HG03469 (cell line): ENCODE results near the gene CCDC51.
A peak's percentile ranks its signal among the peaks of the same experiment; 100 is the strongest.
"Not testable (repeated sequence)": the region's sequence is repeated elsewhere in the genome, so short reads cannot be mapped to it uniquely, and the experiment has no call there.

Experiments
- ATAC-seq: cut with Tn5 transposase; IDR thresholded peaks from one replicate; pipeline ENCODE4 v1.9.1; 2021; ENCODE audit warnings: mild to moderate bottlenecking, moderate library complexity, moderate number of reproducible peaks; ENCODE audit not compliant: unreplicated experiment

CCDC51 gene

DNA sequence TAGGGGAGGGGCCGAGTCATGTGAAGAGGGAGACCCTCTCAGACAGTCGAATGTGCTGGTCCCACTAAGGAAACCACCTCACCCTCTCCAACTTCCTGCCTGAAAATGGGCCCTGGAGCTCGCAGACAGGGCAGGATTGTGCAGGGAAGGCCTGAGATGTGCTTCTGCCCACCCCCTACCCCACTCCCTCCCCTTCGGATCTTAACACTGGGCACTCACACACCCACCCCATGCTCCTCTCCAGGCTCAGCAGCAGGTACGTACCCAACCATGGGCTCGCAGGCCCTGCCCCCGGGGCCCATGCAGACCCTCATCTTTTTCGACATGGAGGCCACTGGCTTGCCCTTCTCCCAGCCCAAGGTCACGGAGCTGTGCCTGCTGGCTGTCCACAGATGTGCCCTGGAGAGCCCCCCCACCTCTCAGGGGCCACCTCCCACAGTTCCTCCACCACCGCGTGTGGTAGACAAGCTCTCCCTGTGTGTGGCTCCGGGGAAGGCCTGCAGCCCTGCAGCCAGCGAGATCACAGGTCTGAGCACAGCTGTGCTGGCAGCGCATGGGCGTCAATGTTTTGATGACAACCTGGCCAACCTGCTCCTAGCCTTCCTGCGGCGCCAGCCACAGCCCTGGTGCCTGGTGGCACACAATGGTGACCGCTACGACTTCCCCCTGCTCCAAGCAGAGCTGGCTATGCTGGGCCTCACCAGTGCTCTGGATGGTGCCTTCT, 26.6 kb upstream of the CCDC51 start:
- ATAC-seq: no peak

- ATAC-seq: peak; percentile 35
Measured at GRCh38 chr3:48465531-48466378, 25.8 kb upstream of the CCDC51 start.

DNA sequence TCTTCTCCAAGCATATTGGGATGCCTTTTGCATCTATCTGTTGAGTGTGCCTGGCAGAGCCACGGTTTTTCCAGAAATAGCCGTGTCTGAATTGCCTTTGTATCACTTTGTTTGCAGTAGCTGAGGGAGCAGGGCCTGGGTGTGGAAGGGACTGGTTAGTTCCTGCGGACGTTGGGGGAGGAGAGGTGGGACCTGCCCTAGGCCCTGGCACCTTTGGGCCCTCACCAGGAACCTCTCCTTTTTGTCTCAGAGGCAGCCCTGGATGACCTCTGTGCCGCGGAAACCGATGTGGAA, 25.3 kb upstream of the CCDC51 start:
- no peak for ATAC-seq

GRCh38 chr3:48464713-48465221, 24.8 kb upstream of the CCDC51 start:
- no peak for ATAC-seq

DNA sequence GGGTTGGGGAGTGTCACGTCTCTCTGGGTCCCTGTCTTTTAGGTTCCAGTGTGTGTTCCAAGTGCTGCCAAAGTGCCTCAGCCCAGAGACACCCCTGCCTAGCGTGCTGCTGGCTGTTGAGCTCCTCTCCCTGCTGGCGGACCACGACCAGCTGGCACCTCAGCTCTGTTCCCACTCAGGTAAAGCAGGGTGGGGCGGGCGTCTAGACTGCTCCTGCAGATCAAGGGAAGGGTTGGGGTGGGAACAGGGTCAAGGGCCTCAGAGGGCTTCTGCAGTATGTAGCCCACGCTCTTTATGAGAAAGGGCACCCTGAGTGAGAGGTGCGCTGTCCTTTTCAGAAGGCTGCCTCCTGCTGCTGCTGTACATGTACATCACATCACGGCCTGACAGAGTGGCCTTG, 23.8 kb upstream of the CCDC51 start:
- ATAC-seq: no peak

- not testable (repeated sequence) for ATAC-seq
Measured at GRCh38 chr3:48461767-48462166, 21.8 kb upstream of the CCDC51 start.

- no peak for ATAC-seq
Measured at GRCh38 chr3:48460517-48460902, 20.6 kb upstream of the CCDC51 start.

DNA sequence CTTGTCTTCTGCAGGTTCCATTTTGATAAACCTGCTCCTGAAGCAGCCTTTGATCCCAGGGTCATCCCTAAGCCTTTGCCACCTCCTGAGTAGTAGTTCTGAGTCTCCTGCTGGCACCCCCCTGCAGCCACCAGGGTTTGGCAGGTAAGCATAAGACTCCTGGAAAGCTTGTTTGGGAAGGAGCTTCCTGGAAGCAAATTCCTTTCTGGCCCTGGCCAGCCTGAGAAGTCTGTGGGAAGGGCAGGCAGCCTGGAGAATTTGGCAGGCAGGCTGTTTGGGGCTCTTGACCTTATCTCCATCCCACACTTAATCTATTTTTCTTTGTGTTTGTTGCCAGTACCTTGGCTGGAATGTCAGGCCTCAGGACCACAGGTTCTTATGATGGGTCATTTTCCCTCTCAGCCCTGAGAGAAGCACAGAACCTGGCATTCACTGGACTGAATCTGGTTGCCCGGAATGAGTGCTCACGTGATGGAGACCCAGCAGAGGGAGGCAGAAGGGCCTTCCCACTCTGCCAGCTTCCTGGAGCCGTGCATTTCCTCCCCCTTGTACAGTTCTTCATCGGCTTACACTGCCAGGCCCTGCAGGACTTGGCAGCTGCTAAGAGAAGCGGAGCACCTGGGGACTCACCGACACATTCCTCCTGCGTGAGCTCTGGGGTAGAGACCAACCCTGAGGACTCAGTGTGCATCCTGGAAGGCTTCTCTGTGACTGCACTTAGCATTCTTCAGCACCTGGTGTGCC, 20.0 kb upstream of the CCDC51 start:
- ATAC-seq: no peak

GRCh38 chr3:48459331-48459730, 19.4 kb upstream of the CCDC51 start:
- no peak for ATAC-seq

DNA sequence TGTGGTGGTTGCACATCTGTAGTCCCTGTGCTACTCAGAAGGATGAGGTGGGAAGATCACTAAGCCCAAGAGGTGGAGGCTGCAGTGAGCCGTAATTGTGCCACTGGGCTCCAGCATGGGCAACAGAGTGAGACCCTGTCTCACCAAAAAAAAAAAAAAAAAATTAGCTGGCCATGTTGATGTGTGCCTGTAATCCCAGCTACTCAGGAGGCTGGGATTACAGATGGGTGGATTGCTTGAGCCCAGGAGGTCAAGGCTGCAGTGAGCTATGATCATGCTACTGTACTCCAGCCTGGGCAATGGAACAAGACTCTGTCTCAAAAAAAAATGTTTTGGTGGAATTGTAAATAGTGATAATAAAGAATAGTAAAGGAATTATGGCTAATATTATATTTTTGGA, 16.5 kb upstream of the CCDC51 start:
- ATAC-seq: no peak

DNA sequence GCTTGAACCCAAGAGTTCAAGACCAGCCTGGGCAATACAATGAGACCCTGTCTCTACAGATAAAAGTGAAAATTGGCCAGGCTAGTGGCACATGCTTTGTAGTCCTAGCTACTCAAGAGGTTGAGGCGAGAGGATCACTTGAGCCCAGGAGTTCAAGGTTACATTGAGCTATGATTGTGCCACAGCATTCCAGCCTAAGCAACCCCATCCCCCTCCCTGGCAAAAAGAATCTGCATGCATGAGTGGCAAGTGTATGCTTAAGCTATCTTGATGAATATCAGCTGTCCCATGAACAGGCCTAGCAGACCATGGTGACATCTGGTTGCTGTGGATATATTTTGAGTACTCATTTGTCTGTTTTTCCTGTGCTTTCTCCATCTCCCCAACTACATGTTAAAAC, 11.4 kb upstream of the CCDC51 start:
- ATAC-seq: no peak

DNA sequence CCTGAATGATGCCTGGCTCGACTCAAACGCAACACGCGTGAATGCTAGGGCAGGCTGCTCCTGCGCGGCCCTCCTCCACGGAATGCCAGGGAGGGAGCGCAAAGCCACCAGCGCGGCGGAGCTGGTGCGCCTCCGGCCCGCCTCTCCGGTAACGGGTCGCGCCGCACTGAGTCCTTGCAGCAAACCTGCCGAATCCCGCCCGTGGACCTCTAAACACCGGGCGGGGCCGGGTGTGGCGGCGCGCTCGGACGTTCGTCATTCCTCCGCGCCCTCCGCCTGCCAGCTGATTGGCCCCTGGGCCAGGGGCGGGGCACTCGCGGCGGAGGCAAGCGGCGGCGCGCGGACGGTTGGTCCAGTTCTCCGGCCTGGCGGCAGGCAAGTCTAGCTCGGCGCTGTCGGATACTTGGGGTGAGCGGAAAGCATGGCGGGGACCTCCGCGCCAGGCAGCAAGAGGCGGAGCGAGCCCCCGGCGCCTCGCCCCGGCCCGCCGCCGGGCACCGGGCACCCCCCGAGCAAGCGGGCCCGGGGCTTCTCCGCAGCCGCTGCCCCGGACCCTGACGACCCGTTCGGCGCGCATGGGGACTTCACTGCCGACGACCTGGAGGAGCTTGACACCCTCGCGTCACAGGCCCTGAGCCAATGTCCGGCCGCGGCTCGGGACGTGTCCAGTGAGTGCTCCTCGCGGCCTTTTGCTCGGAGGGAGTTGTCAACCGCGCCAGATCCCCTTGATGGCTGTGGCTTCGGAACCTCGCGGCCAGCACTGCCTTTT, 6.7 kb upstream of the CCDC51 start, which contains the start of gene ATRIP:
TSS of gene ATRIP (plus strand) at position 313 of the 769 bp plus-strand sequence. CDS start at position 422, 109 bp downstream.
- ATAC-seq: peak; percentile 78

DNA sequence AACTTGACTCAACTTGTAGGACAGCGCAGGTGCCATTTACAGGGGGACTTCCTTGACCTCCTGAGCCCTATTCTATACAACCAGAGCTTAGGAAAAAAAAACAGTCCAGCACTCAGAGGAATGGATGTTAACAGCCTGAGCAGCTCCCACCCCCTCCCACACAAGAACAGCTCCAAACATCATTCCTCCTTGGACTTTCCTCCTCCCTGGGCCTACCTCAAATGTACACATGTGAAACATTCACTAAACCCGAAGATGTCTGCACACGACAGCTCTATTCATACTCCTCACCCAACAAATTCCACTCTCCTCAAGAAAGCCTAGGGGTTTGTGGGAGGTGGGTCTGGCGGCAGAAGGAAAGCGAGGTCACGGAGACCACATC, 6.1 kb upstream of the CCDC51 start:
- no peak for ATAC-seq

DNA sequence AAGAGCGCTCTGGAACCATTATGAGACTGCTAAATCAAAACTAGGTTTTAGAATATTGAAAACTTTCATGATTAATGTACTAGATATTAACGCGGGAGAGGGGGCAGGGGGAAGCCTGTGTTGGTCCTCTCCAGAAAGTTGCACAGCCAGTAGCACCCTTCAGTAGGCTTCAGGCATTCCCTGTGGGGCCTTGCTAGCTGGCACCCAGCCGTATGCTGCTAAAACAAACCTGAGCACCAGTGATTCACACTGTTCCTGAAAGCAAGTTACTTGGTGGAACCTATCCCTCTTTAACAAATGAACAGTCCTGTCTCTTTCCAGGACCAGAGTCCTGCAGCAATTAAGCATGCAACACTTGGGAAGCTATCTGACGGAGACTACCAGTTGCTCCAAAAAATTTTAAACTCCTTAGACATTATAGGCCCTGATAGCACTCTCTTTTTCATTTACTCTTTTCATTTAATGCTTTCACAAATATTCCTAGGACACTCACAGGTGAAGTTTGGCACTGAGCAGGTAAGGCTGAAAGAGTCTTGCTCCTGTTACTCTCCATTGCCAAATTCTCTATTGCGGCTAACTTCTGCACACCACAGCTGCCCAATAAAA, 5.5 kb upstream of the CCDC51 start:
- no peak for ATAC-seq

DNA sequence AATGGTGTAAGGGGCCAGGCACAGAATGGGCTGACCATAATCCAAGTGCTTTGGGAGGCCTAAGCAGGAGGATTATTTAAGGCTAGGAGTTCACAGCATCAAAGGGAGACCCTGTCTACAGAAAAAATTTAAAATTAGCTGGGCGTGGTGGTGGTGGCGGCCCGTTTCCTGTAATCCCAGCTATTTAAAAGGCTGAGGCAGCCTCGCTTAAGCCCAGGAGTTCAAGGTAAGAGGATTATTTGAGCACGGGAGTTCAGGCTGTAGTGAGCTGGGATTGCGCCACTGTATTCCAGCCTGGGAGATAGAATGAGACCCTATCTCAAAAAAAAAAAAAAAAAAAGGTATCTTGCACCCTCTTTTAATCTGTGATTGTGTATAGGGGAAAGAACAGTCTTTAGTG, 2.0 kb upstream of the CCDC51 start:
- no peak for ATAC-seq

- no peak for ATAC-seq
Measured at GRCh38 chr3:48440590-48440958, 655 bp upstream of the CCDC51 start.

GRCh38 chr3:48437812-48438211, 2.1 kb downstream of the CCDC51 start:
- ATAC-seq: no peak

DNA sequence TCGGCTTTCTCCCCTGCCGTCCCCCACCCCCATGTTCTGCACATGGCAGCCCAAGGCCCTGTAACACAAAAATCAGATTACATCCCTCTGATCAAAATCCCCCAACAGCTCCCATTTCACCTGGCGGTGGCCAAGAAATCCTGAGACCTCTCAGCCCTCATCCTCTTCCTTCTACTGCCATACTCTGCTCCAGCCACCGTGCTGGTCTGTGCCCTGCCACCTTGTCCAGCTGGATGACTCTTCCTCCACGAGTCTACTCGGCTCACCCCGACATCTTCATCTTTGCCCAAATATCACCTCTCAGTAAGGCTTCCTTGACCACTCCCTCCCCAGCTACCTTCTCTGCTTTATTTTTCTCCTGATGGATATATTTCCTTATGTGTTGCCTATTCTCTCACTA, 3.1 kb downstream of the CCDC51 start:
- no peak for ATAC-seq

DNA sequence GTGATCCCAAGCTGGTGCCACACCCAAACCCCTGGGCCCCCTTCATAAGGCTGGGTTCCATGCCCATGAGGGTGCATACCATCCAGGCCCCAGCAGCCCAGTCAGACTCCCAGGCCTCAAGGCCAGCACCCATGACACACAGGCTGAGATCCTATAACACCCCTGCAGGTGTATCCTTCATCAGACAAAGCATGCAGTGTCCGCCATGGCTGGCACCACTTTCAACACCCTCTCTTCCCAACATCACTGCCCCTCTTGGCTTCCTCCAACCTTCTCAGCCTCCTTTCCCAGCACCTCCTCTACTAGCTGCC, 3.5 kb downstream of the CCDC51 start:
- ATAC-seq: no peak

- no peak for ATAC-seq
Measured at GRCh38 chr3:48435774-48436476, 4.0 kb downstream of the CCDC51 start.
